ENCODE measurements around the gene ADGRG3. TPM values are rescaled to one million over a fixed set of nuclear protein-coding genes. Genes with fewer than 3 reads are reported as not detected.

The ADGRG3 gene
- total and polyA plus RNA-seq, 9 of the 15 experiments (the other 6 are each of a cell fraction or from before 2014, with no cell fraction given) = 0.09 to 0.52 (median 0.14) TPM; not detected in 3

GRCh38 chr16:57701759-57702371, 33.8 kb downstream of the ADGRG3 start (continued):
- peak; percentile 74 for TF ChIP-seq MEIS2 (IDR thresholded peaks at IDR 0.05; ENCODE audit: partially characterized antibody)
- TF ChIP-seq TAF9B (IDR thresholded peaks at IDR 0.05; ENCODE audit: partially characterized antibody) = no peak
- TF ChIP-seq ZNF174 (CRISPR knock-in tag; IDR thresholded peaks at IDR 0.05) = no peak
- no peak for TF ChIP-seq TOE1 (IDR thresholded peaks at IDR 0.05; ENCODE audit: borderline replicate concordance)
- TF ChIP-seq TOE1 (CRISPR knock-in tag; IDR thresholded peaks at IDR 0.05; ENCODE audit: borderline replicate concordance, low read depth) = no peak
- TF ChIP-seq RFX1 (IDR thresholded peaks at IDR 0.05) = no peak
- TF ChIP-seq E2F4 (CRISPR knock-in tag; IDR thresholded peaks at IDR 0.05; ENCODE audit: low read depth) = 0 out of 2 replicates have a peak, but pooled peaks have one; percentile 22
- TF ChIP-seq DPF2 (IDR thresholded peaks at IDR 0.05) = no peak
- TF ChIP-seq GABPA (tag; conservative IDR thresholded peaks at IDR 0.05; ENCODE audit: low read depth) = no peak
- no peak for TF ChIP-seq E2F6 (IDR thresholded peaks at IDR 0.05; ENCODE audit: borderline replicate concordance in 1 of 2, extremely low read depth in 1 of 2, insufficient read depth in 1 of 2, insufficient read length in 1 of 2, low read depth in 1 of 2, low read length in 1 of 2, poor library complexity in 1 of 2, severe bottlenecking in 1 of 2)
- 0 out of 2 replicates have a peak, but pooled peaks have one; percentile 6 for TF ChIP-seq VEZF1 (CRISPR knock-in tag; IDR thresholded peaks at IDR 0.05)
- no peak for TF ChIP-seq BCL6 (CRISPR knock-in tag; IDR thresholded peaks at IDR 0.05)
- TF ChIP-seq ZNF140 (CRISPR knock-in tag; IDR thresholded peaks at IDR 0.05) = no peak
- no peak for TF ChIP-seq ESRRB (CRISPR knock-in tag; IDR thresholded peaks at IDR 0.05; ENCODE audit: borderline replicate concordance)
- no peak for TF ChIP-seq CHD4 (IDR thresholded peaks at IDR 0.05; ENCODE audit: insufficient read depth, insufficient replicate concordance, low read depth, low read length, poor library complexity, severe bottlenecking)
- no peak for TF ChIP-seq TCF3 (CRISPR knock-in tag; IDR thresholded peaks at IDR 0.05)
- no peak for TF ChIP-seq ZNF280B (CRISPR knock-in tag; IDR thresholded peaks at IDR 0.05)
- peak; percentile 41 for TF ChIP-seq NFIC (IDR thresholded peaks at IDR 0.05)
